Upper lobe of left lung (tissue), 4 donors: ENCODE results near the gene MDP1.

Experiments
- EP300 ChIP-seq, 4 donors: sonication (generic); formaldehyde crosslinking; IDR thresholded peaks; one replicate each; pipeline ENCODE4 v1.5.1; 2017; ENCODE audit warnings: antibody characterized with exemption in 4 of 4, control low read depth in 2 of 4
- POLR2AphosphoS5 ChIP-seq, 2 donors: sonication (generic); formaldehyde crosslinking; IDR thresholded peaks; one replicate each; pipeline ENCODE4 v1.5.1; 2017; ENCODE audit warnings: antibody characterized with exemption in 2 of 2

- TF ChIP-seq POLR2AphosphoS5 (IDR thresholded peaks at IDR 0.05) (no peak), EP300 (IDR thresholded peaks at IDR 0.05) (no peak)
Observed at GRCh38 chr14:24185026-24185425, 30.8 kb downstream of the MDP1 start.
